GM20000 (cell line): ENCODE measurements around the gene FGF4.

Experiments used
- DNase-seq: peaks from one replicate; pipeline ENCODE4 v3.0.0; 2012; ENCODE audit warnings: low spot score
- CTCF ChIP-seq: IDR thresholded peaks from 2 replicates; pipeline ENCODE4 v1.5.1; 2012; ENCODE audit warnings: mild to moderate bottlenecking, control low read depth; ENCODE audit errors: extremely low read depth, missing control alignments

The FGF4 gene

GRCh38 chr11:69731110-69731509 is 44.0 kb downstream of the FGF4 start:
- no peak for DNase-seq
- TF ChIP-seq CTCF = no peak

GRCh38 chr11:69730500-69730899 is 44.6 kb downstream of the FGF4 start:
- DNase-seq = no peak
- TF ChIP-seq CTCF = no peak

GRCh38 chr11:69729252-69729651 is 45.9 kb downstream of the FGF4 start:
- TF ChIP-seq CTCF = no peak

GRCh38 chr11:69727266-69727665 is 47.9 kb downstream of the FGF4 start:
- no peak for TF ChIP-seq CTCF
- DNase-seq = no peak

More at GRCh38 chr11:69729252-69729651, 45.9 kb downstream of the FGF4 start:
- no peak for DNase-seq

- DNase-seq = no peak
- no peak for TF ChIP-seq CTCF
These were observed 48.7 kb downstream of the FGF4 start for GRCh38 chr11:69726481-69726880.

GRCh38 chr11:69726019-69726418 is 49.1 kb downstream of the FGF4 start:
- TF ChIP-seq CTCF = no peak
- DNase-seq = no peak

GRCh38 chr11:69721745-69722144 is 53.4 kb downstream of the FGF4 start:
- DNase-seq = no peak
- no peak for TF ChIP-seq CTCF
